ENCODE data around the gene CDK4. TPM values are rescaled to one million over a fixed set of nuclear protein-coding genes. Genes with fewer than 3 reads are reported as not detected.

CDK4 gene
- total and polyA plus RNA-seq, 2 of the 13 experiments (the other 11 are each of a cell fraction or from before 2014, with no cell fraction given): 191 to 209 TPM

- Histone ChIP-seq H3K4me3 (replicated peaks in 1 of 3; ENCODE audit: insufficient read depth in 1 of 3, low read depth in 2 of 3, low read length in 3 of 3) (peak overlapping the region in 2 of 3 experiments; percentile 95 to 99; a peak in 2 of 6 replicates), H3K79me2 (ENCODE audit: insufficient read depth, low read length) (peaks cover 16% of the 10 kb centered on the region), H3K36me3 (replicated peaks in 1 of 2; ENCODE audit: control insufficient read depth in 1 of 2, insufficient read depth in 2 of 2, low read length in 2 of 2) (peaks cover 7 to 29% of the 10 kb centered on the region in 2 experiments), H3K9ac (ENCODE audit: insufficient read depth, low read depth, low read length) (0 out of 2 replicates have a peak overlapping the region, but pooled peaks have one; percentile 87), H3K9me3 (ENCODE audit: low read length) (no peaks in the 10 kb centered on the region), H2AFZ (ENCODE audit: low read length) (no peak overlapping the region), H3K27me3 (ENCODE audit: control insufficient read depth in 1 of 2, insufficient read depth in 2 of 2, low read length in 2 of 2) (no peaks in the 10 kb centered on the region; a peak in 1 of 5 replicates), H3K4me2 (ENCODE audit: low read depth, low read length) (peak overlapping the region; percentile 78), H3K27ac (ENCODE audit: extremely low read length, insufficient read depth, low read length) (no peak overlapping the region), H4K20me1 (ENCODE audit: insufficient read depth, low read length) (no peaks in the 10 kb centered on the region), H3K4me1 (ENCODE audit: insufficient read depth, low read length) (peaks cover 17% of the 10 kb centered on the region)
- POLR2A ChIA-PET: interaction anchor here (1.7 kb wide), 1 partner anchor 10 kb away, joined by 15 read pairs; the partner anchor contains the start of genes EEF1AKMT3 and METTL1
- CTCF ChIA-PET (ENCODE audit: low intra/inter-chr PET ratio, low total read pairs): interaction anchor here (1.8 kb wide), 1 partner anchor 123 kb away, joined by 13 read pairs; no protein-coding TSS in a partner anchor
- BruUV-seq (replicated peaks): no TSS peak
- peak; percentile 37 for ATAC-seq
- 15% methylated on average over 4 of the region's 4 CpGs for whole genome bisulfite sequencing (ENCODE audit: low lambda C conversion rate)
- in situ Hi-C loops (cut with HindIII; ENCODE audit: extremely low pct_ligation_motif_present, low pct_unique_long_range_greater_than_20kb): no loop called here
- no peak for FAIRE-seq
- intact Hi-C loops (cut with micrococcal nuclease; ENCODE audit: unreplicated experiment): loop anchor here (1.0 kb wide), 1 partner anchor 10 kb away; the partner anchor contains the start of genes EEF1AKMT3 and METTL1
- no peak for DNase-seq (ENCODE audit: low spot score)
- TF ChIP-seq KDM2A (CRISPR knock-in tag; IDR thresholded peaks at IDR 0.05; ENCODE audit: borderline replicate concordance, low read depth) (no peak), CREB3 (CRISPR knock-in tag; IDR thresholded peaks at IDR 0.05) (0 out of 2 replicates have a peak, but pooled peaks have one; percentile 5), SKIL (CRISPR knock-in tag; IDR thresholded peaks at IDR 0.05; ENCODE audit: borderline replicate concordance) (no peak), HNRNPL (IDR thresholded peaks at IDR 0.05; ENCODE audit: low read depth, low read length) (no peak), RBAK (CRISPR knock-in tag; IDR thresholded peaks at IDR 0.05) (no peak), ZNF44 (CRISPR knock-in tag; IDR thresholded peaks at IDR 0.05) (0 out of 2 replicates have a peak, but pooled peaks have one; percentile 9)
Measured at GRCh38 chr12:57782243-57782607, 30.1 kb upstream of the CDK4 start.
